Vagina (tissue), 2 donors: ENCODE measurements around the gene ALKBH1. TPM values are rescaled to one million over a fixed set of nuclear protein-coding genes. Genes with fewer than 3 reads are reported as not detected.
A peak's percentile ranks its signal among the peaks of the same experiment; 100 is the strongest.

Experiments
- DNase-seq, 2 donors: peaks; one replicate each; pipeline ENCODE4 v3.0.0-alpha.2; 2017; ENCODE audit errors: extremely low spot score in 2 of 2
- H3K27ac ChIP-seq: fragments of 200-600 bp; sonication (generic); one replicate; pipeline ENCODE4 v1.5.1; 2019
- H3K27me3 ChIP-seq: fragments of 200-600 bp; sonication (generic); one replicate; pipeline ENCODE4 v1.5.1; 2019
- H3K36me3 ChIP-seq, 2 donors: fragments of 200-600 bp; sonication (generic); one replicate each; pipeline ENCODE4 v1.5.1; 2017 to 2019
- H3K4me1 ChIP-seq: fragments of 200-600 bp; sonication (generic); one replicate; pipeline ENCODE4 v1.5.1; 2019
- H3K4me3 ChIP-seq, 2 donors: fragments of 200-600 bp; sonication (generic); 1 replicate in 1 of 2; 2 replicates in 1 of 2; pipeline ENCODE4 v1.5.1; 2016 to 2019
- H3K9me3 ChIP-seq: fragments of 200-600 bp; sonication (generic); one replicate; pipeline ENCODE4 v1.5.1; 2019
- CTCF ChIP-seq, 3 experiments: fragments of 450-650 bp in 2 of 3; fragments of 200-600 bp in 1 of 3; sonication (generic) in 1 of 3; IDR thresholded peaks; one replicate each; pipeline ENCODE4 v1.5.1; 2017 to 2019; ENCODE audit warnings: antibody characterized with exemption in 3 of 3, mild to moderate bottlenecking in 2 of 3, moderate library complexity in 2 of 3
- POLR2A ChIP-seq, 2 donors: fragments of 450-650 bp; IDR thresholded peaks; one replicate each; pipeline ENCODE4 v1.6.1; 2017; ENCODE audit warnings: antibody characterized with exemption in 2 of 2, mild to moderate bottlenecking in 2 of 2, moderate library complexity in 2 of 2
- POLR2AphosphoS5 ChIP-seq, 2 donors: sonication (generic); formaldehyde crosslinking; IDR thresholded peaks; one replicate each; pipeline ENCODE4 v1.9.0; 2017; ENCODE audit warnings: antibody characterized with exemption in 2 of 2, mild to moderate bottlenecking in 2 of 2, low read depth in 1 of 2; ENCODE audit not compliant: insufficient read depth in 1 of 2
- intact Hi-C: fragments of 100-400 bp; cut with DNase I; formaldehyde crosslinking; loops from one replicate; pipeline ENCODE4 v1.15.1; 2023
- total RNA-seq: library from RNA; depleted of rRNA; stranded (reverse); fragments of >200 nt; gene quantifications from one replicate; pipeline ENCODE4 v1.2.3, GENCODE V29; 2016

The ALKBH1 gene
- total RNA-seq, 1 donor from 2014 or later: 8.3 TPM

GRCh38 chr14:77657280-77657679 is 50.5 kb downstream of the ALKBH1 start:
- Histone ChIP-seq H3K4me1 (no peaks in the 10 kb centered on the region), H3K4me3 (no peak overlapping the region), H3K27ac (no peak overlapping the region), H3K9me3 (no peaks in the 10 kb centered on the region), H3K27me3 (no peaks in the 10 kb centered on the region), H3K36me3 (no peaks in the 10 kb centered on the region)
- no peak for DNase-seq
- intact Hi-C loops: no loop called here
- no peak for TF ChIP-seq POLR2AphosphoS5 (IDR thresholded peaks at IDR 0.05; ENCODE audit: insufficient read depth in 1 of 2, low read depth in 1 of 2)
- TF ChIP-seq CTCF (IDR thresholded peaks at IDR 0.05): no peak
- no peak for TF ChIP-seq POLR2A (IDR thresholded peaks at IDR 0.05)

DNA sequence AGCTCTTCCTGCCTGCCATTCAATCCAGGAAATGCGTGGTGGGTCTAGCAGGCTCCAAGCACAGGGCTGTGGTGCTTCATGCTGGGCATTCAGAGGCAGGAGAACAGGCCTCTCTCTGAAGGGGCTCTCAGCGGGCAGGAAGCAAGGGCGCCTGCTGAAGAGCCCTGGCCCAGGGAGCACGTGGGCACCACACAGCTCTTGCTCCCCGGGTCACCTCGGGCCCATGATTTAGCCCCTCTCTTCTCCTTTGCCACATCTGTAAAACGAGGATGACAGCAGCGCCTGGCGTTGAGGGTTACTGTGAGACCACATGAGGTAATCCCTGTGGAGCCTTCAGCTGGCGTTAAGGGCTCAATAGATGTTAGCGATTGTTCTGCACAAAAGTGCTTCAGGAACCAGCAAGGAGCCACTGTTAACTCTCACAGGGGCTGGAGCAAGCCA is 53.8 kb downstream of the ALKBH1 start:
- TF ChIP-seq POLR2AphosphoS5 (IDR thresholded peaks at IDR 0.05; ENCODE audit: insufficient read depth in 1 of 2, low read depth in 1 of 2): no peak
- TF ChIP-seq POLR2A (IDR thresholded peaks at IDR 0.05): no peak
- no peak for TF ChIP-seq CTCF (IDR thresholded peaks at IDR 0.05)
- Histone ChIP-seq H3K4me1 (no peaks in the 10 kb centered on the region), H3K27ac (no peak overlapping the region), H3K27me3 (no peaks in the 10 kb centered on the region), H3K36me3 (no peaks in the 10 kb centered on the region), H3K9me3 (no peaks in the 10 kb centered on the region), H3K4me3 (no peak overlapping the region)
- DNase-seq: no peak
- intact Hi-C loops: no loop called here

- Histone ChIP-seq H3K36me3 (no peaks in the 10 kb centered on the region), H3K4me3 (no peak overlapping the region), H3K27ac (no peak overlapping the region), H3K4me1 (no peaks in the 10 kb centered on the region), H3K27me3 (no peaks in the 10 kb centered on the region), H3K9me3 (no peaks in the 10 kb centered on the region)
- no peak for TF ChIP-seq POLR2AphosphoS5 (IDR thresholded peaks at IDR 0.05; ENCODE audit: insufficient read depth in 1 of 2, low read depth in 1 of 2)
- TF ChIP-seq POLR2A (IDR thresholded peaks at IDR 0.05): no peak
- TF ChIP-seq CTCF (IDR thresholded peaks at IDR 0.05): no peak
- no peak for DNase-seq
- intact Hi-C loops: no loop called here
Measured at GRCh38 chr14:77649326-77649725, 58.5 kb downstream of the ALKBH1 start.

DNA sequence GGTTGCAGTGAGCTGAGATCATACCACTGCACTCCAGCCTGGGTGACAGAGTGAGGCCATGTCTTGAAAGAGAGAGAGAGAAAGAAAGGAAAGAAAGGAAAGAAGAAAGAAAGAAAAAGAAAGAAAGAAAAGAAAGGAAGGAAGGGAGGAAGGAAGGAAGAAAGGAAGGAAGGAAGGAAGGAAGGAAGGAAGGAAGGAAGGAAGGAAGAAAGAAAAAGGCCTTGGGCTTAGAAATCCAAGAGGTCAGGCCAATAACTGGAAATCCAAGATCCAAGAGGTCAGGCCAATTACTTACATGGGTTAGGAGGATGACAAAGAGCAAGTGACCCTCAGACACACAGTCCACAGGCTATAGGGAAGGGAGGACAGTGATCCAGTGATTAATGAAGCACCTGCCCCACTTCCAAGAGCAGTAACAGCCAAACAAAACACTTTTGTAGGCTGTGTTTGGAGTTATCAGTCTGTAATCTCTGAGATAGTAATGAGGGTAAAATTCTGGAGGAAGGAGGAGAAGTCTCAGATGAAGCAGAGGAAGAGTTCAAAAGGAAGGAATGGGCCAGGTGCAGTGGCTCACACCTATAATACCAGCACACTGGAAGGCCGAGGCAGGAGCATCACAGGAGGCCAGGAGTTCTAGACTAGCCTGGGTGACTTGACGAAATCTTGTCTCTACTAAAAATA is 59.2 kb downstream of the ALKBH1 start:
- Histone ChIP-seq H3K36me3 (no peaks in the 10 kb centered on the region), H3K4me1 (no peaks in the 10 kb centered on the region), H3K27me3 (no peaks in the 10 kb centered on the region), H3K27ac (no peak overlapping the region), H3K9me3 (no peaks in the 10 kb centered on the region), H3K4me3 (no peak overlapping the region)
- no peak for TF ChIP-seq POLR2A (IDR thresholded peaks at IDR 0.05)
- no peak for TF ChIP-seq POLR2AphosphoS5 (IDR thresholded peaks at IDR 0.05; ENCODE audit: insufficient read depth in 1 of 2, low read depth in 1 of 2)
- TF ChIP-seq CTCF (IDR thresholded peaks at IDR 0.05): no peak
- DNase-seq: peak in 1 of 2 donors; percentile 46
- intact Hi-C loops: no loop called here

DNA sequence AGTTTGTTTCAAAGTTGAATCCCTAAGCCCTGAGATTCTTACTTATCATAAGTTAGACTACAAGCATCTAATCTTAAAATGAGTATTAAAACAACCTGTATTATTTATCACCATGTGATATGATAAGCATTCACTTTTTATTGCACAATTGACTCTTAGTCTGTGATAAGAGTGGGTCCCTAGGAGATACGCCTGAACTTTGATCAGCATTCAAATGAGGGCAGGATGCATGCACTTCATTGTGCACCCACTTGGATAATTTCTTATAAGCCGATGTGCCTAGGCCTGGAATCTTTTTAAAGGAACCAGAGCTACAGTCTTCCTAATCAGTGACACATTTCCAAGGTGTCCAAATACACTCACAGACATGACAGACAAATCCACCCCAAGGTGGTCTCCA is 60.0 kb downstream of the ALKBH1 start:
- Histone ChIP-seq H3K4me3 (no peak overlapping the region), H3K27ac (no peak overlapping the region), H3K36me3 (no peaks in the 10 kb centered on the region), H3K27me3 (no peaks in the 10 kb centered on the region), H3K4me1 (no peaks in the 10 kb centered on the region), H3K9me3 (no peaks in the 10 kb centered on the region)
- TF ChIP-seq POLR2A (IDR thresholded peaks at IDR 0.05) (no peak), POLR2AphosphoS5 (IDR thresholded peaks at IDR 0.05; ENCODE audit: insufficient read depth in 1 of 2, low read depth in 1 of 2) (no peak), CTCF (IDR thresholded peaks at IDR 0.05) (no peak)
- intact Hi-C loops: no loop called here
- DNase-seq: no peak
